ENCODE measurements around the gene WWOX.

WWOX gene

DNA sequence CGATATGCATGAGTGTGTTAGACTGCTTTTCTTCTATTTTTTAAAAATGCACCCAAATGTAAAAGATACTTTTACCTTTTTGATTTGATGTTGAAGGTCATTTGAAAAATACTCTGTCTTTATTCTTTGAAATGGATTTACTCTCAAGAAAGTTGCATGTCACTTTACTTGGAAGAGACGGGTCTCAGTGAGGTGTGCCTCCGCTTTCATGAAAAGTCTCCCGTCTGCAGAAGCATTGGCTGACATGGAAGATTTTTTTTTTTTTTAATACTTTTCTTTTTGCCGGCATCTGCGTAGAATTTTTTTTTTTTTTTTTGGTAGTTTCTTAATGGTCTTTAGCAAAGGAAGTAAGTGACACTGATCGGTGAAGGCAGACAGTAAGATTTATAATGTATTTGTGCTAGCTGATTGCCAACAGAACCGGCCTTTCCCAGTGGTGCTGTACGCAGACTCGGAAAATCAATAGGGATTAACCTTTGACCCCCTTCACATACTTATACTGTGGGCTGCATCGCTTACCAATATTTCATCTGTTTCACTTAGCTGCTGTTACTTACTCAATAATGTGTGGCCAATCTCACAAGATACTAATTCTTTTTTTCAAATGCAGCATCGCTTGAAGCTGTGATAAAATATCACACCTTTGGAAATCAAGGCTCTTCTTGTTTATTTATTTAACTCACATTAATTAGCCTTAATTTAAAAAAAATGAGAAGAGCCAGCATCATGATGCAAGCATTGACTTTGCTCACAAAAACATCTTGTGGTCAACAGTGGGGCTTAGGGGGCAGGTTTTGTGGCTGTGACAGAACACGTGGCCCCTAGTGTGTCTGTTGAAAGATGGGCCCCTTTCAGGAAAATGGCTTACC, 383.9 kb downstream of the WWOX start:
- DNase-seq, result no peak

- DNase-seq, result no peak
Measured at GRCh38 chr16:78484509-78485058, 385.1 kb downstream of the WWOX start.

DNA sequence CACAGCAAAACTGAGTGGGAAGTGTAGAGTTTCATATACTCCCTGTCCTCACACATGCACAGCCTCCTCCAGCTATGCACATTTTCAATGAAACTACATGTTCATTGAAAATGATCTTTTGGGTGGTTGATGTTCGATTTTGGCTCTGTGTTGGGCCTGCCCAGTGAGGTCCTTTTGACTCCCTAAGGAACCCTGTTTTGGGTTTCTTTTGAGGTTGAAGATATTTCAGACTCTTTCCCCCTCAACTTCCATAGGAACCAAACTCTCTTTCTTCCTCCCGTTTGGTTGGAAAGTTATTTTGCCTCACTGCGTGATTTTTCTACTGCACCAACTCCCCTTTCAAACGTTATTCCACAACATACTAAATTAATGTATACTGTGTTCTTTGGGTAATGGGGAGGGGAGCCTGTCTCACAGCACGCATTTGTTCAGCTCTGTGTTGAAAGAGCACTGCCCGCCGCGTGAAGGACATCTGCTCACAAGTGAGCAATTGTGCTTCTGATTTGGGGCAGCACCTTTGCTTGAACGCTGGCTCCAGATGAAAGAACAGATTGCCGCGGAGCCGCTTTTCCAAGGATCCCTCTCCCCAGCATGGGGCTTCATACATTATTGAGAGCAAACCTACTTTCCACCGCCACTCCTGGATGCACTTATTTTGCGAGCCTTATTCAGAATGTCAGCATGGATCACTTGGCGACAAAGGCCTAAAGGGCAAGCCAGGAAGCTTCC, 385.9 kb downstream of the WWOX start:
- no peak for DNase-seq

DNA sequence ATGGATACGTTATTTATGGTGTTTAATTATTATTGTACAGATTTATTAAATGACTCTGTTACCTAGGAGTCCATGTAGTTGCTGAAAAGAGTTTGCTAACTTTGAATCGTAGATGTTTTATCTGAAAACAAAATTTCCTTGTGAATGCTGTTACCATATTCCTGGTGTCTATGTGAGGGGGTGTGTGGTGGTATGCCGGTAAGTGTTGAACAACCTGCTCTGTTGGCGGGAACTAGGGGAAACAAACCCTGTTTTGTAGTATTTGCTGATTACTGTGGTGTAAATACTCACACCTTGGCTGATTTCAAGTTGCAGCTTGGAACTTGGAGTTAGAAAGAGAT, 386.4 kb downstream of the WWOX start:
- no peak for DNase-seq

- DNase-seq, result no peak
Measured at GRCh38 chr16:78487471-78487870, 388.0 kb downstream of the WWOX start.

- DNase-seq, result no peak
Measured at GRCh38 chr16:78489072-78489471, 389.6 kb downstream of the WWOX start.

DNA sequence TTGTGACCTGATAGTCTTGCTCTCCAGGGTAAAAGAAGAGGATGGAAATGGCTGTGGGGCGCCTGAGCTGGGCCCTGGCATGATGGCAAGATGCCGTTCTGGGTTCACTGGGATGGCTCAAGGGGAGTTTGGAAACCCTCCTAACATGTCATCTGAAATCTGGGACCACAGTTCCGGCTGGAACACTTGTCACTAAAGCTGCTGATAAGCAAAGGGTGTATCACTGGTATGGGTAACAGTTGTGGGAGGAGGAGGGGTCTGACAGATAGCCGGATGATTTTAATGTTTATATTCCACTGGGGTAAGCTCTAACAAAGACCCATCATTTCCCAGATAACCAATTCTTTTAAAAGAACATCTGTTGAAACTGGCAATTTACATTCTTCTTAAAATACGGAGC, 390.2 kb downstream of the WWOX start:
- no peak for DNase-seq

GRCh38 chr16:78490431-78490830, 391.0 kb downstream of the WWOX start:
- DNase-seq, result no peak

- no peak for DNase-seq
Measured at GRCh38 chr16:78490847-78491246, 391.4 kb downstream of the WWOX start.

DNA sequence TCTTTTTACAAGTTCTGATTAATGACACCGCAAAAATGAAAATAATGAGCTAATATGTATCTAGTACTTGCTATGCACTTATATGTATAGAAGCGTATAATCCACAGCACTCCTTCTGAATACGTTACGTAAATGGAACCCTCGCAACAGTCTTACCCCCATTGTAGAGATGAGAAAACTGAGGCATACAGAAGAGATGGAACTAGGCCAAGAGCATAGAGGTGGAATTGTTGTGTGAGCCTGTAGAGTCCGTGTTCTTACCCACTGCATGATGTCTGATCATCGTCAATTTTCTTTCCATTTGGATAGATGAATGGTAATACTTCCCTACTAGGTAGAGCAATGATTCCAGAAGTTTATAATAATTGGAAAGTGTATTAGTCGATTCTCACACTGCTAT, 394.1 kb downstream of the WWOX start:
- DNase-seq, result no peak

GRCh38 chr16:78494105-78494504, 394.7 kb downstream of the WWOX start:
- DNase-seq, result no peak

GRCh38 chr16:78494674-78495073, 395.2 kb downstream of the WWOX start:
- DNase-seq, result no peak

GRCh38 chr16:78496189-78496588, 396.7 kb downstream of the WWOX start:
- no peak for DNase-seq

GRCh38 chr16:78499399-78499798, 399.9 kb downstream of the WWOX start:
- no peak for DNase-seq

DNA sequence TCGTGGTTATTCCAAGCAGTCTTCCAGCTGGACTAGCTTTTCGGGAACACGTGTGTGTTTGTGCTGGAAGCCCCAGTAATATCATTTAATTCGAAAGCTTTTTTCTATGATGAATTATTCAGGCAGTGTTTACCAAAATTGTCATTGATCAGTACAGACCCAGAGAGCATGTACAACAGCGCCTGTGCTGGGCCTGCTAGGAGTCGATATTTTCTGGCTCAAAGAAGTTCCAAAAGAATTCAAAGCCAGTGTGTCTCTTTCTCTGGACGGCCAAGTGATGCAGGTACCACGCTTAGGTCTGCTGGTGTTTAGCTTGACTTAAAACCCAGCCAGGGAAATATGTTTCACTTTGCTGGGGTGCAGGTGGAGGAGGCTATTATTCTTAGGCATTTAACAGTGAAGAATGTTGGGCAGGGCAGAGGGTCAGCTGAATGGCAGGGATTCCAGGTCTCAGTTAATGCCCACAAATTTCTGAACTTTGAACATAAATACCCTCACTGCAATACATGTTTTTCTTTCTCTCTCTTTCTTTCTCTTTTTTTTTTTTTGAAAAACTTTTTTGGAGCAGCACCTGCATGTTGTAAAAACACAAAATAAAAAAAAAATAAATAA, 401.3 kb downstream of the WWOX start:
- no peak for DNase-seq

GRCh38 chr16:78501744-78502143, 402.3 kb downstream of the WWOX start:
- no peak for DNase-seq

- DNase-seq, result no peak
Measured at GRCh38 chr16:78502812-78503350, 403.4 kb downstream of the WWOX start.

DNA sequence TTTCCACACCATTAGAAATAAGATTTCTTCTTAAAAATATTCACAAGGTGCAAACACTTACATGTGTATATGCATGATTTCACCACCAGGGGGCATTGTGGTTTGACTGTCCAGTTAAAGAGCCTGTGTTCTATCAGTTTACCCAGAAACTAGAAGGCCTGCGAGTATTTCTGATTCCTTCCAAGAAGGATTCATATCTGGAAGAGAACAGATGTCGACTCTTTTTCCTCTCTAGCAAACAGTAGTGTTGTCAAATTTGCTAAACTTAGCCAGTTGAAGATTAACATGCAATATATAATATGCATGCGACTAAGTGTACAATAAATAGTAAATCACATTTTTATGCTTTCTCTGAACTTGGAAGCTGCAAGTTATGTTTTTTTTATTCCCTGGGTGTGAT, 404.1 kb downstream of the WWOX start:
- no peak for DNase-seq

- no peak for DNase-seq
Measured at GRCh38 chr16:78504401-78504851, 405.0 kb downstream of the WWOX start.

GRCh38 chr16:78505036-78505435, 405.6 kb downstream of the WWOX start:
- no peak for DNase-seq

DNA sequence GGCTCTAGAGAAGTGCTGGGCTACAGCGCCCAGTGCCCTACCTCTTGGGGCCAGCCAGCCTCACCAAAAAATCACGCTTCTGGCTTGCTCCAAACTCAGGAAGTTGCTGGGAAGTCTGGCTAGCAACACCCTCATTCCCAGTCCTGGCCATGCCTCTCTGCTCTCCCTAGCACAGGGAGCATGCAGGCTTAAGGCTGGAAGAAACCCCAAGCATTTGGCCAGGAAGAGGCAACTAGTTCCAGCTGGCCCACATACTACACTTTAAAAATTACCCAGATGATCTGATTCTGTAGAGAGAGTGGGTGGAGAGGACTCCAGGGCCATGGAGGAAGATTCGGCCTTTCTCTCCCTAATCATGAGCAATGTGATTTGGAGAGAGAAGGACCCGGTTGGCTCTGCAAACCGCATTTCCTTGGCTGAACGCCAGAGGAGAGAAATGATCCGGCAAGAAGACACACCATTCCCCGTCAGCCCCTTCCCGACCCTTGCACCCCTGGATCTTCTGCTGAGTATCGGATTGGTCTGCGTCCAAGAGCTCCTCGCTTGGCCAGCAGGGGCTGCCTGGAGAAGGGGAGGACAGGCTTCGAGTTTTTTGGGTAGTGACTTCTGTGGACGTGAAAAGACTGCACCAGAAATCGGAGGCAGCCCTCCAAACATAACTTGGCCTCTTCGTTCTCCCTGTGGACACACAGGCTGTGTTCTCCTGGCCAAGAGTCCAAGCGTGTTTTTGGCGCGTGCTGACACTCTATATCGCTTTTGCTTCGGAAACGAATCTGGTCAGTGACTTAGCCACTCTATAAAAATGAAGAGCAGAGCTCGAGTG, 406.3 kb downstream of the WWOX start:
- no peak for DNase-seq

Data from NCI-H69 (cell line).